Esophagus squamous epithelium (tissue), 5 donors: ENCODE measurements around the gene RER1. TPM values are rescaled to one million over a fixed set of nuclear protein-coding genes. Genes with fewer than 3 reads are reported as not detected.

ENCODE experiments used
- DNase-seq: peaks from one replicate; lab custom pipeline; 2025; lab: John Stamatoyannopoulos, UW
- H3K27ac ChIP-seq, 4 donors: fragments of 200-600 bp; sonication (generic); one replicate each; pipeline ENCODE4 v1.5.1; 2016 to 2019; ENCODE audit warnings: mild to moderate bottlenecking in 1 of 4
- H3K27me3 ChIP-seq, 4 donors: fragments of 200-600 bp; sonication (generic); 1 replicate in 3 of 4; 2 replicates in 1 of 4; pipeline versions ENCODE4 v1.5.1 to v1.6.0; 2017 to 2021; ENCODE audit warnings: antibody characterized with exemption in 1 of 4
- H3K36me3 ChIP-seq, 3 donors: fragments of 200-600 bp; sonication (generic); one replicate each; pipeline ENCODE4 v1.5.1; 2016 to 2019
- H3K4me1 ChIP-seq, 3 donors: fragments of 200-600 bp; sonication (generic); one replicate each; pipeline ENCODE4 v1.5.1; 2017 to 2019
- H3K4me3 ChIP-seq, 4 donors: fragments of 200-600 bp; sonication (generic); 1 replicate in 3 of 4; 2 replicates in 1 of 4; pipeline ENCODE4 v1.5.1; 2016 to 2019; ENCODE audit warnings: mild to moderate bottlenecking in 2 of 4, moderate library complexity in 1 of 4
- H3K9me3 ChIP-seq, 3 donors: fragments of 200-600 bp; sonication (generic); one replicate each; pipeline ENCODE4 v1.5.1; 2016 to 2019
- POLR2A ChIP-seq, 4 donors: fragments of 450-650 bp; IDR thresholded peaks; one replicate each; pipeline ENCODE4 v1.6.1; 2017; ENCODE audit warnings: antibody characterized with exemption in 4 of 4, mild to moderate bottlenecking in 4 of 4, moderate library complexity in 3 of 4
- WGBS, 2 donors: methylation state at CpG; one replicate each; pipeline ENCODE4 v1.1.5; 2018; 5-methylcytosine and 5-hydroxymethylcytosine counted together
- intact Hi-C: fragments of 100-400 bp; cut with DNase I; formaldehyde crosslinking; loops from one replicate; pipeline ENCODE4 v1.15.0; 2022
- total RNA-seq, 4 donors: library from RNA; depleted of rRNA; stranded (reverse); fragments of >200 nt; gene quantifications; one replicate each; pipeline ENCODE4 v1.1.0, GENCODE V29; 2016
- TF ChIP-seq, protein P1 (sequence below), 6 experiments: fragments of 450-650 bp in 4 of 6; fragments of 200-600 bp in 2 of 6; sonication (generic) in 2 of 6; IDR thresholded peaks; one replicate each; pipeline ENCODE4 v1.5.1; 2016 to 2019; ENCODE audit warnings: antibody characterized with exemption in 6 of 6, mild to moderate bottlenecking in 4 of 6, moderate library complexity in 4 of 6
- donor health status: DM: yes; HTN: yes; CAD: no.

The RER1 gene
- total RNA-seq, 4 donors from 2014 or later: 63.3 to 136 (median 75.7) TPM

DNA sequence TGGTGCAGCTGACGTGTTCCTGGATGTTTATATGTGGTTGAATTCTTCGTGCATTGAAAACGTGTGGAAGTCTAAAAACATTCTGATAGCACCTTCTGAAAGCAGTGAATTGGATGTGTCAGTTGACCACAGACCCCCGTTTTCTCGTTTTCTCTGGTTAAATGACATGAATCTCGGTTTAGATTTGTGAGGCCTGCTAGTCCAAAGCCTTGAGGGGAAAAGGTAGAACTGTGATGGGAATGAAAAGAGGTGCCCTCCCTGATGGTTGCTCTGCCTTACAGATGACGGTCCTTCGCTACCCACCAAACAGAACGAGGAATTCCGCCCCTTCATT is 8.9 kb downstream of the RER1 start:
- peaks cover 32 to 100% (median 71%) of the 10 kb centered on the region in 3 donors for H3K36me3 ChIP-seq
- DNase-seq: no peak
- H3K27ac ChIP-seq: no peak overlapping the region
- no peaks in the 10 kb centered on the region for H3K9me3 ChIP-seq
- H3K4me1 ChIP-seq: peaks cover 0 to 66% (median 10%) of the 10 kb centered on the region in 3 donors
- H3K4me3 ChIP-seq: no peak overlapping the region
- TF ChIP-seq, protein P1, sequence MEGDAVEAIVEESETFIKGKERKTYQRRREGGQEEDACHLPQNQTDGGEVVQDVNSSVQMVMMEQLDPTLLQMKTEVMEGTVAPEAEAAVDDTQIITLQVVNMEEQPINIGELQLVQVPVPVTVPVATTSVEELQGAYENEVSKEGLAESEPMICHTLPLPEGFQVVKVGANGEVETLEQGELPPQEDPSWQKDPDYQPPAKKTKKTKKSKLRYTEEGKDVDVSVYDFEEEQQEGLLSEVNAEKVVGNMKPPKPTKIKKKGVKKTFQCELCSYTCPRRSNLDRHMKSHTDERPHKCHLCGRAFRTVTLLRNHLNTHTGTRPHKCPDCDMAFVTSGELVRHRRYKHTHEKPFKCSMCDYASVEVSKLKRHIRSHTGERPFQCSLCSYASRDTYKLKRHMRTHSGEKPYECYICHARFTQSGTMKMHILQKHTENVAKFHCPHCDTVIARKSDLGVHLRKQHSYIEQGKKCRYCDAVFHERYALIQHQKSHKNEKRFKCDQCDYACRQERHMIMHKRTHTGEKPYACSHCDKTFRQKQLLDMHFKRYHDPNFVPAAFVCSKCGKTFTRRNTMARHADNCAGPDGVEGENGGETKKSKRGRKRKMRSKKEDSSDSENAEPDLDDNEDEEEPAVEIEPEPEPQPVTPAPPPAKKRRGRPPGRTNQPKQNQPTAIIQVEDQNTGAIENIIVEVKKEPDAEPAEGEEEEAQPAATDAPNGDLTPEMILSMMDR (IDR thresholded peaks at IDR 0.05): no peak
- intact Hi-C loops: no loop called here
- no peaks in the 10 kb centered on the region for H3K27me3 ChIP-seq
- 73 to 80% methylated on average over 10 of the region's 10 CpGs for WGBS, 2 donors

DNA sequence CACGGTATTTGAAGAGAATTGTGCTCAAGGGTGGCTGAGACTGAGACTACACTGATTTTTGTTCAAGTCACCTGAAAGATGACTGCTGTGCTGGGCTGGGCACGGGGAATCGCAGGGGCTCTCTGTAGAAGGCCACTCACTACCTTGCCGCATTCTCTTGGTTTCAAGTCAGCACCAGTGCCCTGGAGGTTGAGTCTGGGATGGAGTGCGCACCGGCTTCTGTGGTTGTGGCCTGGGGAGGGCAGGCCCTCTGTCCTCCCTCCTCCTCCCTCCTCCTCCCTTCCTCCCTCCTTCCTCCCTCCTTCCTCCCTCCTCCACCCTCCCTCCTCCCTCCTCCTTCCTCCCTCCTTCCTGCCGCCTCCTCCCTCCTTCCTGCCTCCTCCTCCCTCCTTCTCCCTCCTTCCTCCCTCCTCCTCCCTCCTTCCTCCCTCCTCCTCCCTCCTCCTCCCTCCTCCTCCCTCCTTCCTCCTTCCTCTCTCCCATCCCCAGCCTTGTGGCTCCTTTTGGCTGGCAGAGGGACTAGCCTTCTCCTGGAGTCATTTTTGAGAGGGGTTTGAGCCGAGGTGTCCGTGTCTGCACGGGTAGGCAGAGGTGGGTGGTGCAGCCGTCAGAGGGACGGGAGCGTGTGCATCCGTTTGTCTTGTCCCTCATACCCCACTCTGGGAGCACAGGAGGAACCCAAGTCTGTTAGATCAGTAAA is 9.5 kb downstream of the RER1 start:
- intact Hi-C loops: no loop called here
- Histone ChIP-seq H3K9me3 (no peaks in the 10 kb centered on the region), H3K4me3 (no peak overlapping the region), H3K36me3 (peaks cover 32 to 100% (median 69%) of the 10 kb centered on the region in 3 donors), H3K4me1 (peaks cover 0 to 60% (median 10%) of the 10 kb centered on the region in 3 donors), H3K27me3 (no peaks in the 10 kb centered on the region), H3K27ac (no peak overlapping the region)
- TF ChIP-seq POLR2A (IDR thresholded peaks at IDR 0.05): no peak
- TF ChIP-seq, protein P1 (IDR thresholded peaks at IDR 0.05): no peak
- DNase-seq: no peak
- WGBS, 2 donors: 77 to 85% methylated on average over 7 to 13 of the region's 14 CpGs

DNA sequence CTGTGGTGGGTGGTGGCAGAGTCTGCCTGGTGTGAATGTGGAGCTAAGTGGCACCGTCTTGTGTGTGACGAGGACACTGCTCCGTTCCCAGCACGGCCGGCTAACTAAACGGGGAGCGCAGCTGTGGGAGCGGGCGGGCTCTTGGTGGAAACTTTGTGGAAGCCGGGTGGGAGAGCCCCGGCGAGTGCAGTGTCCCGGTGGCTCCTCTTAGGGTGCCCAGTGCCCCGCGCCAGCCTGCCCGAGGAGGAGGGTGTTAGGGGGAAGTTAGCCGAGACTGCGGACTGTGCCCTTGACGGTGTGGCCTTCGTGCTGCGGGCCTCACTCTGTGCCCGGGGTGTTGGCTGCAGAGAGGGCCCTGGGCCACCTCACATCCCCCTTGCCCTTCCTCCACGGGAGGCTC is 10.8 kb downstream of the RER1 start:
- no peak for TF ChIP-seq POLR2A (IDR thresholded peaks at IDR 0.05)
- TF ChIP-seq, protein P1 (IDR thresholded peaks at IDR 0.05): no peak
- Histone ChIP-seq H3K27ac (no peak overlapping the region), H3K36me3 (peaks cover 32 to 100% (median 60%) of the 10 kb centered on the region in 3 donors), H3K27me3 (no peaks in the 10 kb centered on the region), H3K4me1 (peaks cover 0 to 47% (median 5%) of the 10 kb centered on the region in 3 donors), H3K4me3 (no peak overlapping the region), H3K9me3 (no peaks in the 10 kb centered on the region)
- intact Hi-C loops: no loop called here
- no peak for DNase-seq
- WGBS, 2 donors: 97% methylated on average over 11 to 13 of the region's 23 CpGs

DNA sequence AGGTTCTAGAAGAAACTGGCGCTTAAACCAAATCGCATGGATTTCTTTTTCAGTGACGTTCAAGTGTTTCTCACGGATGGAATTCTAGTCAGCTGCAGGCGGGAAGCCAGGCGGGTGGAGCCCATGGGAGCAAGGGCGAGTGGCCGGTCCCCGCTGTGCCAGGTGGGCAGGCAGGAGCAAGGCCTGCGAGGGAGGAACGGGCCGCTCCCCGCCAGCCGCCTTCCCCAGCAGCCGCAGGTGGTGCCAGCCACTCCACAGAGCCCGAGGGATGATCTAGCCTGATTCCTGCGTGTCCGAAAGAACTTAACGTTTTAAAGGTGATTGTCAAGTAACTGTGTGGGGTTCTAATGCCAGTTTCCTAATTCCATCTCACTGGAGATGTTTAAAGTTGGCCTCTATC is 11.6 kb downstream of the RER1 start:
- 60 to 70% methylated on average over 15 to 17 of the region's 19 CpGs for WGBS, 2 donors
- no peak for DNase-seq
- Histone ChIP-seq H3K27ac (no peak overlapping the region), H3K36me3 (peaks cover 32 to 100% (median 55%) of the 10 kb centered on the region in 3 donors), H3K4me3 (no peak overlapping the region), H3K4me1 (peaks cover 0 to 38% (median under 1%) of the 10 kb centered on the region in 3 donors), H3K9me3 (no peaks in the 10 kb centered on the region), H3K27me3 (no peaks in the 10 kb centered on the region)
- intact Hi-C loops: no loop called here
- TF ChIP-seq POLR2A (IDR thresholded peaks at IDR 0.05): no peak
- TF ChIP-seq, protein P1 (IDR thresholded peaks at IDR 0.05): no peak

DNA sequence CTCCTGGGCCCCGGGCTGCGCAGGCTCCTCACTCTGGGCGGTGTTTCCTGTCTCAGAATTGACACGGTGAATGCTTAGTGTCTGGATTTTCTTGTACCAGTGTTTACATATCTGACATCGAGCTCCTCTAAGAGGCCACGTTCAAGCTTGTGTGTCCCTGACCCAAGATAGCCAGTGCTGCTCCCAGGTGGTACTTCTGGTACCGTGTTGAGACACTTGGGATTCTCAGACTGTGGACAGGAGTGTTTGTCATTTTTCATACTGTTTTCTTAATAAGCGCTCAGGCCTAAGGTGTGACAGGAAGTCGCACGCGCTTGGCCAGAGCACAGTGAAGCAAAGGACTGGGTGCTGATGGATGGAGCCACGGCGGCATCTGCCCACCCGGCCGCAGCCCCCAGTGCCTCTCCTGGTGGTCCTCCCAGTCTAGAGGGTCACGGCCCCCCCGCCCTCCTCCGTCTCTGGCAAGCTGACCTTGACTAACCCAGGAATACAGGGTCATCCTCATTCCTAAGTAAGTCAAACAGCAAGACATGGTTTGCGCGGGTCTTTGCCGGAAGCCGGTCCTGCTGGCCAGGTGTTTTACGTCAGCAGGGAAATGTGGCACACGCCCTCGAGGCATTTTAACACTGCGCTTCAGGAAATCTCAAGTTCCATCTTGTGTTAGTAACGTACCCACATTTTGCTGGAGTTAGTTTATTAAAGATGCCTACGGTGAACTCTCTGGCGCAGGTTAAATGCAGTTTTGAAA is 12.7 kb downstream of the RER1 start:
- DNase-seq: no peak
- peak overlapping the region in 1 of 4 donors; percentile 29 for H3K27ac ChIP-seq
- no peaks in the 10 kb centered on the region for H3K9me3 ChIP-seq
- 61 to 67% methylated on average over 11 to 16 of the region's 29 CpGs for WGBS, 2 donors
- intact Hi-C loops: no loop called here
- H3K27me3 ChIP-seq: no peaks in the 10 kb centered on the region
- peaks cover 29 to 100% (median 61%) of the 10 kb centered on the region in 3 donors for H3K36me3 ChIP-seq
- no peak overlapping the region for H3K4me3 ChIP-seq
- TF ChIP-seq, protein P1 (IDR thresholded peaks at IDR 0.05): no peak
- TF ChIP-seq POLR2A (IDR thresholded peaks at IDR 0.05): no peak
- peaks cover 0 to 28% (median 0%) of the 10 kb centered on the region in 3 donors for H3K4me1 ChIP-seq
